ENCODE results near the gene PRDM16.

DNA sequence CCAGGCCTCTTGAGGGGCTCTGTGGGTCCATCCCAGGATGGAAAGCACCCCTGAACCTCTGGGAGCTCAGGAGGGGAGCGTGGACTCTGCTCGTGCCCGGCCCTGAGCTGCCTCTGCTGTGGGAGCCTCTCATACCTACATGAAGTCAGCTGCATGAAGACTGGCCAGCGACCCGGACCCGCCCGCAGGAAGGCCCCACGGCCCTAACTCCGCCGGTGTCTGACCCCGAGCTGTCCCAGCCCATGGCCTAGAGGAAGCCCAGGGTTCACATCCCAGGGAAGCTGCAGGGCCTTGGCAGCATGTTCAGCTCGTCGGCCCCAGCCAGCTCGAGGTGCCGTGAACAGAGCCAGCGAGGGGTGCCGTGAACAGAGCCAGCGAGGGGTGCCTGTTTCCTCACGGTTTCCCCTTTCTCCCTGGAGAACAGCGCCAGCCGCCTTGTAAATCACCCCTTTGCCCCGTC lies 207.4 kb downstream of the PRDM16 start:
- TF ChIP-seq, protein P1, sequence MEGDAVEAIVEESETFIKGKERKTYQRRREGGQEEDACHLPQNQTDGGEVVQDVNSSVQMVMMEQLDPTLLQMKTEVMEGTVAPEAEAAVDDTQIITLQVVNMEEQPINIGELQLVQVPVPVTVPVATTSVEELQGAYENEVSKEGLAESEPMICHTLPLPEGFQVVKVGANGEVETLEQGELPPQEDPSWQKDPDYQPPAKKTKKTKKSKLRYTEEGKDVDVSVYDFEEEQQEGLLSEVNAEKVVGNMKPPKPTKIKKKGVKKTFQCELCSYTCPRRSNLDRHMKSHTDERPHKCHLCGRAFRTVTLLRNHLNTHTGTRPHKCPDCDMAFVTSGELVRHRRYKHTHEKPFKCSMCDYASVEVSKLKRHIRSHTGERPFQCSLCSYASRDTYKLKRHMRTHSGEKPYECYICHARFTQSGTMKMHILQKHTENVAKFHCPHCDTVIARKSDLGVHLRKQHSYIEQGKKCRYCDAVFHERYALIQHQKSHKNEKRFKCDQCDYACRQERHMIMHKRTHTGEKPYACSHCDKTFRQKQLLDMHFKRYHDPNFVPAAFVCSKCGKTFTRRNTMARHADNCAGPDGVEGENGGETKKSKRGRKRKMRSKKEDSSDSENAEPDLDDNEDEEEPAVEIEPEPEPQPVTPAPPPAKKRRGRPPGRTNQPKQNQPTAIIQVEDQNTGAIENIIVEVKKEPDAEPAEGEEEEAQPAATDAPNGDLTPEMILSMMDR (IDR thresholded peaks at IDR 0.05; ENCODE audit: low read depth, low read length, missing input control) = no peak
- TF ChIP-seq, protein P2, sequence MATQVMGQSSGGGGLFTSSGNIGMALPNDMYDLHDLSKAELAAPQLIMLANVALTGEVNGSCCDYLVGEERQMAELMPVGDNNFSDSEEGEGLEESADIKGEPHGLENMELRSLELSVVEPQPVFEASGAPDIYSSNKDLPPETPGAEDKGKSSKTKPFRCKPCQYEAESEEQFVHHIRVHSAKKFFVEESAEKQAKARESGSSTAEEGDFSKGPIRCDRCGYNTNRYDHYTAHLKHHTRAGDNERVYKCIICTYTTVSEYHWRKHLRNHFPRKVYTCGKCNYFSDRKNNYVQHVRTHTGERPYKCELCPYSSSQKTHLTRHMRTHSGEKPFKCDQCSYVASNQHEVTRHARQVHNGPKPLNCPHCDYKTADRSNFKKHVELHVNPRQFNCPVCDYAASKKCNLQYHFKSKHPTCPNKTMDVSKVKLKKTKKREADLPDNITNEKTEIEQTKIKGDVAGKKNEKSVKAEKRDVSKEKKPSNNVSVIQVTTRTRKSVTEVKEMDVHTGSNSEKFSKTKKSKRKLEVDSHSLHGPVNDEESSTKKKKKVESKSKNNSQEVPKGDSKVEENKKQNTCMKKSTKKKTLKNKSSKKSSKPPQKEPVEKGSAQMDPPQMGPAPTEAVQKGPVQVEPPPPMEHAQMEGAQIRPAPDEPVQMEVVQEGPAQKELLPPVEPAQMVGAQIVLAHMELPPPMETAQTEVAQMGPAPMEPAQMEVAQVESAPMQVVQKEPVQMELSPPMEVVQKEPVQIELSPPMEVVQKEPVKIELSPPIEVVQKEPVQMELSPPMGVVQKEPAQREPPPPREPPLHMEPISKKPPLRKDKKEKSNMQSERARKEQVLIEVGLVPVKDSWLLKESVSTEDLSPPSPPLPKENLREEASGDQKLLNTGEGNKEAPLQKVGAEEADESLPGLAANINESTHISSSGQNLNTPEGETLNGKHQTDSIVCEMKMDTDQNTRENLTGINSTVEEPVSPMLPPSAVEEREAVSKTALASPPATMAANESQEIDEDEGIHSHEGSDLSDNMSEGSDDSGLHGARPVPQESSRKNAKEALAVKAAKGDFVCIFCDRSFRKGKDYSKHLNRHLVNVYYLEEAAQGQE (IDR thresholded peaks at IDR 0.05) = no peak
- TF ChIP-seq YY1 (IDR thresholded peaks at IDR 0.05) = no peak
- TF ChIP-seq, protein P3, sequence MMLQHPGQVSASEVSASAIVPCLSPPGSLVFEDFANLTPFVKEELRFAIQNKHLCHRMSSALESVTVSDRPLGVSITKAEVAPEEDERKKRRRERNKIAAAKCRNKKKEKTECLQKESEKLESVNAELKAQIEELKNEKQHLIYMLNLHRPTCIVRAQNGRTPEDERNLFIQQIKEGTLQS (IDR thresholded peaks at IDR 0.05) = no peak
- TF ChIP-seq TAF1 (conservative IDR thresholded peaks at IDR 0.05) = no peak
